Psoas muscle (tissue), 8 donors: ENCODE data around the gene KCNMA1. TPM values are rescaled to one million over a fixed set of nuclear protein-coding genes. Genes with fewer than 3 reads are reported as not detected.
A peak's percentile ranks its signal among the peaks of the same experiment; 100 is the strongest.

ENCODE experiments used
- ATAC-seq, 4 donors: fragments of 200-7000 bp; cut with Tn5 transposase; one replicate each; pipeline ENCODE4 v1.9.1; 2020; ENCODE audit warnings: moderate library complexity in 3 of 4, mild to moderate bottlenecking in 2 of 4
- DNase-seq, 2 donors: peaks; one replicate each; pipeline ENCODE4 v3.0.0-alpha.2; 2020
- H3K27ac ChIP-seq: fragments of 200-600 bp; one replicate; pipeline ENCODE4 v1.8.0; 2022
- H3K27me3 ChIP-seq, 3 donors: fragments of 200-600 bp in 1 of 3; one replicate each; pipeline versions ENCODE4 v1.6.1 to v1.8.0; 2013 to 2022; ENCODE audit warnings: low read length in 2 of 3, mild to moderate bottlenecking in 2 of 3, moderate library complexity in 1 of 3; ENCODE audit not compliant: insufficient read depth in 3 of 3
- H3K36me3 ChIP-seq, 2 donors: fragments of 200-600 bp in 1 of 2; one replicate each; pipeline versions ENCODE4 v1.6.1 to v1.8.0; 2013 to 2022; ENCODE audit warnings: low read depth in 1 of 2, mild to moderate bottlenecking in 1 of 2, moderate library complexity in 1 of 2; ENCODE audit not compliant: insufficient read depth in 1 of 2
- H3K4me1 ChIP-seq: fragments of 200-600 bp; one replicate; pipeline ENCODE4 v1.8.0; 2022
- H3K4me3 ChIP-seq: fragments of 200-600 bp; one replicate; pipeline ENCODE4 v1.8.0; 2022; ENCODE audit warnings: mild to moderate bottlenecking
- H3K9me3 ChIP-seq: fragments of 200-600 bp; one replicate; pipeline ENCODE4 v1.8.0; 2022
- CTCF ChIP-seq: fragments of 200-600 bp; IDR thresholded peaks from one replicate; pipeline ENCODE4 v1.8.0; 2022; ENCODE audit warnings: antibody characterized with exemption
- WGBS, 3 donors: extraction: QIAGEN DNeasy Blood & Tissue Kit; methylation state at CpG; one replicate each; pipeline versions ENCODE4 v1.1.6 to v1.1.7; 2013; 5-methylcytosine and 5-hydroxymethylcytosine counted together
- intact Hi-C, 2 donors: fragments of 100-400 bp; cut with DNase I; formaldehyde crosslinking; loops; one replicate each; pipeline versions ENCODE4 v1.11.0 to v1.14.2; 2022
- polyA plus RNA-seq, 3 donors: library from polyadenylated mRNA; stranded (reverse); fragments of 200-250 nt; gene quantifications; one replicate each; pipeline ENCODE4 v1.2.3, GENCODE V29; 2013
- total RNA-seq, 4 donors: library from RNA; stranded (reverse); fragmentation: NEBNext Ultra II Directional in 2 of 4; extraction: Animal tissue kit (Norgen Biotek cat#: 25700) in 2 of 4; gene quantifications; one replicate each; pipeline versions ENCODE4 v1.2.1 to v1.2.4, GENCODE V29; 2021 to 2023
- donor health status: healthy with polysubstance abuse.
- donor health status: DM: no; HTN: no; CAD: no; lungs with moderate emphysema.
- donor health status: Bipolar disorder and iron deficiency.
- donor health status: healthy.
- donor health status: DM: yes; HTN: yes; CAD: no.
- donor health status: DM: no; HTN: no; CAD: no.
- donor health status: DM: no; HTN: no; CAD: no.
- donor health status: DM: yes; HTN: yes; CAD: no.

KCNMA1 gene
- total and polyA plus RNA-seq, 7 donors, result 7.9 to 53.0 (median 41.9) TPM

GRCh38 chr10:77286531-77287508 is 350.8 kb downstream of the KCNMA1 start:
- peaks cover 22% of the 10 kb centered on the region for H3K4me1 ChIP-seq
- no peaks in the 10 kb centered on the region for H3K27me3 ChIP-seq
- no peaks in the 10 kb centered on the region for H3K9me3 ChIP-seq
- intact Hi-C loops, result no loop called here
- no peak overlapping the region for H3K27ac ChIP-seq
- no peak for TF ChIP-seq CTCF
- WGBS, 3 donors, result 54 to 62% (median 55%) methylated on average over 5 to 6 of the region's 6 CpGs
- H3K36me3 ChIP-seq, result no peaks in the 10 kb centered on the region
- no peak overlapping the region for H3K4me3 ChIP-seq
- DNase-seq (no peak), ATAC-seq (no peak)

GRCh38 chr10:77285529-77286182 is 352.0 kb downstream of the KCNMA1 start:
- no peak for TF ChIP-seq CTCF
- Histone ChIP-seq H3K9me3 (no peaks in the 10 kb centered on the region), H3K27ac (no peak overlapping the region), H3K36me3 (no peaks in the 10 kb centered on the region), H3K27me3 (no peaks in the 10 kb centered on the region), H3K4me3 (no peak overlapping the region), H3K4me1 (peaks cover 22% of the 10 kb centered on the region)
- peak in 2 of 4 donors; percentile 66 to 77 for ATAC-seq
- intact Hi-C loops, result no loop called here
- WGBS, 3 donors, result 64 to 69% (median 66%) methylated on average over 1 of the region's 1 CpG
- DNase-seq, result no peak

- peaks cover 22% of the 10 kb centered on the region for H3K4me1 ChIP-seq
Measured at GRCh38 chr10:77284797-77285196, 352.8 kb downstream of the KCNMA1 start.

GRCh38 chr10:77283326-77283725 is 354.3 kb downstream of the KCNMA1 start:
- ATAC-seq, result no peak
- Histone ChIP-seq H3K27ac (no peak overlapping the region), H3K4me1 (peaks cover 22% of the 10 kb centered on the region), H3K27me3 (no peaks in the 10 kb centered on the region), H3K36me3 (no peaks in the 10 kb centered on the region), H3K4me3 (no peak overlapping the region), H3K9me3 (no peaks in the 10 kb centered on the region)
- intact Hi-C loops, result no loop called here
- 48 to 62% (median 51%) methylated on average over 3 of the region's 3 CpGs for WGBS, 3 donors
- no peak for DNase-seq
- TF ChIP-seq CTCF, result no peak

More at GRCh38 chr10:77284797-77285196, 352.8 kb downstream of the KCNMA1 start:
- TF ChIP-seq CTCF, result no peak
- no peak for ATAC-seq
- H3K27ac ChIP-seq, result no peak overlapping the region
- WGBS, 3 donors, result 80 to 88% (median 86%) methylated on average over 6 of the region's 6 CpGs
- H3K36me3 ChIP-seq, result no peaks in the 10 kb centered on the region
- intact Hi-C loops, result no loop called here
- no peaks in the 10 kb centered on the region for H3K27me3 ChIP-seq
- no peak overlapping the region for H3K4me3 ChIP-seq
- H3K9me3 ChIP-seq, result no peaks in the 10 kb centered on the region
- no peak for DNase-seq
